ENCODE results near the gene SUPT20HL2.
"Not testable (repeated sequence)": the region's sequence is repeated elsewhere in the genome, so short reads cannot be mapped to it uniquely, and the experiment has no call there.

SUPT20HL2 gene

GRCh38 chrX:24308803-24309202 is 5.1 kb downstream of the SUPT20HL2 start:
- not testable (repeated sequence) for DNase-seq

- DNase-seq, result no peak
Measured at GRCh38 chrX:24306440-24306839, 7.4 kb downstream of the SUPT20HL2 start.

GRCh38 chrX:24305905-24306304 is 8.0 kb downstream of the SUPT20HL2 start:
- DNase-seq, result no peak

- DNase-seq, result no peak
Measured at GRCh38 chrX:24301806-24302205, 12.1 kb downstream of the SUPT20HL2 start.

GRCh38 chrX:24301060-24301459 is 12.8 kb downstream of the SUPT20HL2 start:
- DNase-seq, result no peak

DNA sequence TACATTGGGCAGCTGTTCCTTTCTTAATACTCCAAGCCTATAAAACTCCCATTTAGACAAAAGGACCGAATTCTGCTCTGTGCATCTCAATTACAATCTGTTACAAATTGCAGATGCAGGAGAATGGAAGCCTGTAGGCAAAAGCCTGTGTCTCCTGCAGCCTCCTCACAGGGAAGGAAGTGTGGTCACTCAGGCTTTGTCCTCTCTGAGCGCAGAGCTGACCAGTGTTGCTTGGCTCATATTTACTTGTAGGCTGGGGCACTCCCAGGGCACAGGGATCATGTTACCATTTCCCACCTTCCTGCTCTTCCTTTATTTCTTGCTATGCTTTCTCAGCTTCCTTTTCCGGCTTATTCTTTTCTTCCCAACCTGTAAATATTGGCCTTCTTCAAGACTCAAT is 15.7 kb downstream of the SUPT20HL2 start:
- DNase-seq, result no peak

DNA sequence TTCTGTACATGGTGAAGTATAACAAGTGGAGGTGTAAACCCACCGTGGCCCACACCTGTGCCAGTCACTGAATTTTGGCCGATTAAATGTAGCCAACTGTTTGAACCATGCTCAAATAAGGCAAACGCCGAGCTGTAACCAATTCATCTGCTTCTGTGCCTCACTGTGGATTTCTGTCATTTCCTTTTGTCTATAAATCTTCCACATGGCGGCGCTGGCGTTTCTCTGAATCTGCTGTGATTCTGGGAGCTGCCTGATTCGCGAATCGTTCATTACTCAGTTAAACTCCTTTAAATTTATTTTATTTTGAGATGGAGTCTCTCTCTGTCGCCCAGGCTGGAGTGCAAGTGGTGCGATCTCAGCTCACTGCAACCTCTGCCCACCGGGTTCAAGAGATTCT is 19.2 kb downstream of the SUPT20HL2 start:
- DNase-seq, result no peak

DNA sequence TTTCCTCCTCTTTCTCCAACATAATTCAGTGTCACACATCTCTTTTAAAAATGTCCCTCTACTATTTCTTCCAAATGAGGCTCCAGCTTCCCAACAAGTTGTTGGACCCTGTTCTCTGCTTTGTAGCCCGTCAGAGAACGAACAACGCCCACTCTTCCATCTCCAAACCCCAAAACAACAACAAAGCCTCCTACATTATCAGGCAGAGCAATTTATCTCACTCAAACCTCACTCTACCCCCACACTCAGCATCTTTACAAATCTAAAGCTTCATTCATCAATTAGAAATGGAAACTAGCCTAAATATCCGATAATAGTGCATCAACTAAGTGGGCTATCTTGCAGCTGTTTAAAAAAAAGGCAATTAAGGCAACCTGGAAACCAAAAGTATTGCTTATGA is 20.5 kb downstream of the SUPT20HL2 start:
- DNase-seq, result no peak

DNA sequence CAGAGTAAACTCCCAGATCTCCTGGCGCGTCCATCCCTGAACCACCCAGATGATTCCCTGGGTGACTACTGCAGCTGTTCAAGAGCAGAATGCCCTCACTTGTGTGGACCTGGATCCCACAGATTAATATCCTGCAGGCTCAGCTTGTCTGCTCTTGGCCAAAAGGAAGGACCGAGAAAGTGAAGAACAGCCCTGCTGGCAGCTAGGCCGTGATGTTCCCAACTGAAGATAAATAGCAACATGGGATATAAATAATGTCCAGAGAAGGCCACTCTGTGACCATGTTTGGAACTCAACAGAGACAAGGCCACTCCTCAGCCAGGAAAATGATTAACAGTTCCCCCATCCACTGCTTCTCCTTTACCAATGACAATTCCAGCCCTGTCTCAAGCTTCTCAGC is 21.5 kb downstream of the SUPT20HL2 start:
- no peak for DNase-seq

- DNase-seq, result no peak
Measured at GRCh38 chrX:24285082-24285481, 28.8 kb downstream of the SUPT20HL2 start.

DNA sequence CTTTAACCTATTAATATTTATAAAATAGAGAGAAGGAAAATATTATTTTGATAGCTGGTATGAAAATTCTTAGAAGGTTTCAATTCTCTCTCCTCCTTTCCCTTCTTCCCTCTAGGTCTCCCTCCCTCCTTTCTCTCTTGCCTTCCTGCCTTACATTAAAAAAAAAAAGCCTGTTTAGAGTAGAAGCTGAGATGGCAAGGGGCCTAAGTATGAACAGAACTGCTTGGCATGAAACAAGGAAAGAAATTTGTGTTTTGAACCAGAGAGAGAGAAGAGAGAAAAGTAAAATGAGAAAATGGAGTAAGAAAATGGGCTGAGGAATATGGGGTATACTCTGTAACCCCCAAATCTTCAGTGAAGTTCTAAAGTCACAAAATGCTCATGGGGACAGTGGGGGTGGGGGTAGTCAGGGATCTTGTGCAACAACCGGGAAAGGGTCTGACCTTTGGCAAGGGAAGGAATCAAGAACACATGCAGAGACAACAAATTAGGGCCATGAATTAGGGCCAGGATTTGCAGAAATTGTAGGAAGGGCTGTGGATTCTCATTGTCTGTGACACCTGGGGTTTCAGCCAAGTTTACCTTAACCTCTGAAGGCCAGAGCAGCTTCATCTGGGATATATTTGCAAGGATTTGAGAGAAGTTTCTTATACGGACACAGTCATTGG is 30.6 kb downstream of the SUPT20HL2 start:
- no peak for DNase-seq

GRCh38 chrX:24282381-24283126 is 31.3 kb downstream of the SUPT20HL2 start:
- DNase-seq, result no peak

- DNase-seq, result no peak
Measured at GRCh38 chrX:24277405-24277804, 36.5 kb downstream of the SUPT20HL2 start.

- no peak for DNase-seq
Measured at GRCh38 chrX:24276015-24276414, 37.9 kb downstream of the SUPT20HL2 start.

DNA sequence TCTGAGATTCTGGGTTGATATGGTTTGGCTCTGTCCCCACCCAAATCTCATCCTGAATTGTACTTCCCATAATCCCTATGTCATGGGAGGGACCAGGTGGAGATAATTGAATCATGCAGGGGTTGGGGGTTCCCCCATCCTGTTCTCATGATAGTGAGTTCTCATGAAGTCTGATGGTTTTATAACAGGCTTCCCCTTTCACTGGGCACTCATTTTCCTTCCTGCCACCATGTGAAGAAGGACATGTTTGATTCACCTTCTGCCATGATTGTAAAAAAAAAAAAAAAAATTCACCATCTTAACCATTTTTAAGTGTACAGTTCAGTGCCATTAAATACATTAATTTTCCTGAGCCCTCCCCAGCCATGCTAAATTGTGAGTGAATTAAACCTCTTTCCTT is 42.6 kb downstream of the SUPT20HL2 start:
- no peak for DNase-seq

DNA sequence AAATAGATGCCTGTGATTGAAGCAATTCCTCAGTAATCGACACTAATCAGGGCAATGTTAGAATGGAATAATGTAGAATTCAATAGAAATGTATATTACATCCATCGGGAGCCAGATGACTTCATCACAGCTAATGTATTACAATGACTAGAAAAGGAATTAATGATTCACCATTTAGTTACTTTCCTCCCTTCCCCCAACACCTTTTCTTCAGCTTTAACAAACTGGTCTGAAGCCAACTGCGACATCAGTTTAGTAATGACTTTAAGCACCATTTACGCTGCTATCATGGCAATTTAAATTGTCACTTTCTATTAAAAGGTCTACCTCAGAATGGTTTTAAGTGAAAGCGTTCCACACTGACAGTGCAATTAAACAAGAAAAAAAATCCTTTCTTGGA is 45.1 kb downstream of the SUPT20HL2 start:
- no peak for DNase-seq

GRCh38 chrX:24266996-24267395 is 46.9 kb downstream of the SUPT20HL2 start:
- no peak for DNase-seq

GRCh38 chrX:24264383-24264782 is 49.5 kb downstream of the SUPT20HL2 start:
- DNase-seq, result no peak

DNA sequence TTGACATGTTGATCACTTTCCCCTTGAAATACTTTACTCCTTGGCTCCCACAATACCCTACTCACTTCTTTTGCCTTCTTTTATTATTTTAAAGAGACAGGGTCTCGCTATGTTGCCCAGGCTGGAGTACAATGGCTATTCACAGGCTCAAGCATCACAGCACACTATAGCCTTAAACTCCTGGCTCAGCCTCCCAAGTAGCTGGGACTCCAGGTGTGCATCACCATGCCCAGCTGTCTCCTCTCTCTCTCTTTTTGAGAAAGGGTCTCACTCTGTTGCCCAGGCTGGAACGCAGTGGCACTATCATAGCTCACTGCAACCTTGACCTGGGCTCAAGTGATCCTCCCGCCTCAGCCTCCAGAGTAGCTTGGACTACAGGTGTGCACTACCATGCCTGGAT is 51.6 kb downstream of the SUPT20HL2 start:
- DNase-seq, result no peak

All from activated CD4-positive, alpha-beta T cell treated with anti-CD3 and anti-CD28 coated beads for 4 hours (primary cell).